Tibial artery (tissue), 4 donors: ENCODE measurements around the gene CTNNA3.

Experiments
- DNase-seq, 2 donors: peaks; one replicate each; pipeline ENCODE4 v3.0.0-alpha.2; 2019
- H3K27ac ChIP-seq, 2 donors: fragments of 200-600 bp; sonication (generic) in 1 of 2; 1 replicate in 1 of 2; 2 replicates in 1 of 2; pipeline ENCODE4 v1.5.1; 2018 to 2019; ENCODE audit warnings: mild to moderate bottlenecking in 1 of 2
- H3K27me3 ChIP-seq, 2 donors: fragments of 200-600 bp; sonication (generic) in 1 of 2; one replicate each; pipeline versions ENCODE4 v1.5.1 to v1.6.0; 2016 to 2019
- H3K36me3 ChIP-seq, 3 donors: fragments of 200-600 bp; sonication (generic) in 2 of 3; one replicate each; pipeline ENCODE4 v1.5.1; 2016 to 2019; ENCODE audit warnings: mild to moderate bottlenecking in 2 of 3
- H3K4me1 ChIP-seq, 4 donors: fragments of 200-600 bp; sonication (generic) in 2 of 4; 1 replicate in 3 of 4; 2 replicates in 1 of 4; pipeline ENCODE4 v1.5.1; 2016 to 2019
- H3K4me3 ChIP-seq, 2 donors: fragments of 200-600 bp; sonication (generic) in 1 of 2; 1 replicate in 1 of 2; 2 replicates in 1 of 2; pipeline ENCODE4 v1.5.1; 2018 to 2019; ENCODE audit warnings: mild to moderate bottlenecking in 2 of 2
- H3K9me3 ChIP-seq, 3 donors: fragments of 200-600 bp; sonication (generic) in 1 of 3; one replicate each; pipeline ENCODE4 v1.5.1; 2016 to 2019
- CTCF ChIP-seq, 2 experiments: fragments of 200-600 bp in 1 of 2; fragments of 450-650 bp in 1 of 2; IDR thresholded peaks; one replicate each; pipeline ENCODE4 v1.5.1; 2017 to 2019; ENCODE audit warnings: antibody characterized with exemption in 2 of 2, mild to moderate bottlenecking in 1 of 2, moderate library complexity in 1 of 2
- intact Hi-C: fragments of 100-400 bp; cut with DNase I; formaldehyde crosslinking; loops from one replicate; pipeline ENCODE4 v1.15.0; 2023; ENCODE audit warnings: low total_unique reads

Gene CTNNA3

GRCh38 chr10:67049988-67050387 lies 646.0 kb downstream of the CTNNA3 start:
- no peaks in the 10 kb centered on the region for H3K4me1 ChIP-seq
- intact Hi-C loops = no loop called here
- no peaks in the 10 kb centered on the region for H3K9me3 ChIP-seq
- H3K27me3 ChIP-seq = no peaks in the 10 kb centered on the region
- no peaks in the 10 kb centered on the region for H3K36me3 ChIP-seq
- no peak for DNase-seq
- no peak for TF ChIP-seq CTCF (IDR thresholded peaks at IDR 0.05)
- no peak overlapping the region for H3K4me3 ChIP-seq
- no peak overlapping the region for H3K27ac ChIP-seq

- no peaks in the 10 kb centered on the region for H3K9me3 ChIP-seq
- no peaks in the 10 kb centered on the region for H3K27me3 ChIP-seq
- no peak overlapping the region for H3K27ac ChIP-seq
- TF ChIP-seq CTCF (IDR thresholded peaks at IDR 0.05) = no peak
- DNase-seq = no peak
- H3K4me3 ChIP-seq = no peak overlapping the region
- no peaks in the 10 kb centered on the region for H3K36me3 ChIP-seq
- H3K4me1 ChIP-seq = no peaks in the 10 kb centered on the region
- intact Hi-C loops = no loop called here
Observed at GRCh38 chr10:67046507-67046906, 649.5 kb downstream of the CTNNA3 start.

- Histone ChIP-seq H3K27ac (no peak overlapping the region), H3K4me3 (no peak overlapping the region), H3K9me3 (no peaks in the 10 kb centered on the region), H3K4me1 (no peaks in the 10 kb centered on the region), H3K36me3 (no peaks in the 10 kb centered on the region), H3K27me3 (no peaks in the 10 kb centered on the region)
- DNase-seq = no peak
- intact Hi-C loops = no loop called here
- no peak for TF ChIP-seq CTCF (IDR thresholded peaks at IDR 0.05)
Observed at GRCh38 chr10:67045404-67045803, 650.6 kb downstream of the CTNNA3 start.

DNA sequence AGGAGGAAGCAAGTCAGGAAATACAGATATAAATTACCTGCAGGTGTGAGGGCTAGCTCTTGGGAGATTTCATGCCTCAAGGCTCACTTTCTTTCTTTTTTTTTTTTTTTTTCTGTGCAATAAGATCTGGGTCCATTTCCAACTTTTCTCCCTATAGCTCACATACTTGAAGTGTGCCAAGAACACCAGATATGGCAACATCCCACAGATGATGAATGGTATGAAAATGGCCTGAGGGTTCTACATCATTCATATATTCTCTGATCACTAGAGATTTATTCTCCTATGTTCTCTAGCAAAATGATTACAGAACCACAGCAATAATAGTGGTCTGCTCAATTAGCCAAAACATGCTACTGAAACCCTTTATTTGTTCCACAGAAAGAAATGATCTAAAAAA lies 653.0 kb downstream of the CTNNA3 start:
- no peak for TF ChIP-seq CTCF (IDR thresholded peaks at IDR 0.05)
- DNase-seq = no peak
- intact Hi-C loops = no loop called here
- H3K27ac ChIP-seq = no peak overlapping the region
- H3K4me3 ChIP-seq = no peak overlapping the region
- H3K36me3 ChIP-seq = no peaks in the 10 kb centered on the region
- no peaks in the 10 kb centered on the region for H3K9me3 ChIP-seq
- no peaks in the 10 kb centered on the region for H3K27me3 ChIP-seq
- H3K4me1 ChIP-seq = no peaks in the 10 kb centered on the region

DNA sequence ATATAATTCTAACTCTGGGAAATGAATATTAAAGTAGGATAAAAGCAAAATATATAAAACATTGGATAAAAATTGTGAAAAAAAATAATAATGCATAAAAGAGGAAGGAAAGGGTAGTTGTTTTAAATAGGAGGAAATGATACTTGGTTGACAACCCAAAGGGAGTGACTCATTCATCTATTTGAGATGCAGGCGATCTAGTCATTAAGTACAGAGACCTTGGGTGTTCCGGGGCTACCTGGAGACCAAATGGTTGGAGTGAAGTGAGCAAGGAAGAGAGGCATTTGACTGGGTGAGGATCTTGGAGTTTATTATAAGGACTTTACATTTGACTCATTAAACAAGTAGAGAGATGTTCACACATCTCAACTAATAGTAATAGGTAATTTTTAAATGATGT lies 659.2 kb downstream of the CTNNA3 start:
- no peak overlapping the region for H3K4me3 ChIP-seq
- no peaks in the 10 kb centered on the region for H3K27me3 ChIP-seq
- H3K27ac ChIP-seq = no peak overlapping the region
- H3K9me3 ChIP-seq = no peaks in the 10 kb centered on the region
- no peaks in the 10 kb centered on the region for H3K4me1 ChIP-seq
- TF ChIP-seq CTCF (IDR thresholded peaks at IDR 0.05) = no peak
- no peak for DNase-seq
- no peaks in the 10 kb centered on the region for H3K36me3 ChIP-seq
- intact Hi-C loops = no loop called here

DNA sequence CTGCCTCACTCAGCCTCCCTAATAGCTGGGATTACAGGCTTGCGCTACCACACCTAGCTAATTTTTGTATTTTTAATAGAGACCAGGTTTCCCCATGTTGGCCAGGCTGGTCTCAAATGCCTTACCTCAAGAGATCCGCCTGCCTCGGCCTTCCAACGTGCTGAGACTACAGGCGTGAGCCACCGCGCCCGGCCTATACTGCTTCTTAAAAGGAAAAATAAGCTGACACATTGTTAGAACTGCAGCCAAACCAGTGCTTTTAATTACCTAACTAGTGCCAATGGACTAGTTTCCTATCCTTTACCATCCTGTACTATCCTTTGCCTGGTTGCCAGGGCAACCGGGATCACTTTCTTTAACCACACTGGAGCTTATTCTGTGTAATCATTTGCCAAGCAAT lies 662.1 kb downstream of the CTNNA3 start:
- DNase-seq = no peak

More for the DNA sequence above, 662.1 kb downstream of the CTNNA3 start:
- intact Hi-C loops = no loop called here
- Histone ChIP-seq H3K36me3 (no peaks in the 10 kb centered on the region), H3K27ac (no peak overlapping the region), H3K9me3 (no peaks in the 10 kb centered on the region), H3K4me3 (no peak overlapping the region), H3K4me1 (no peaks in the 10 kb centered on the region), H3K27me3 (no peaks in the 10 kb centered on the region)
- no peak for TF ChIP-seq CTCF (IDR thresholded peaks at IDR 0.05)
